Stimulated activated CD4-positive, alpha-beta T cell treated with anti-CD3 and anti-CD28 coated beads, Interleukin-1b, Interleukin-23, amount 100 ng/mL, for 48 hours (primary cell): ENCODE measurements around the gene PLPPR1.
"Not testable (repeated sequence)": the region's sequence is repeated elsewhere in the genome, so short reads cannot be mapped to it uniquely, and the experiment has no call there.

Source experiments
- DNase-seq: peaks from one replicate; pipeline ENCODE4 v3.0.0-alpha.2; 2020

The PLPPR1 gene

DNA sequence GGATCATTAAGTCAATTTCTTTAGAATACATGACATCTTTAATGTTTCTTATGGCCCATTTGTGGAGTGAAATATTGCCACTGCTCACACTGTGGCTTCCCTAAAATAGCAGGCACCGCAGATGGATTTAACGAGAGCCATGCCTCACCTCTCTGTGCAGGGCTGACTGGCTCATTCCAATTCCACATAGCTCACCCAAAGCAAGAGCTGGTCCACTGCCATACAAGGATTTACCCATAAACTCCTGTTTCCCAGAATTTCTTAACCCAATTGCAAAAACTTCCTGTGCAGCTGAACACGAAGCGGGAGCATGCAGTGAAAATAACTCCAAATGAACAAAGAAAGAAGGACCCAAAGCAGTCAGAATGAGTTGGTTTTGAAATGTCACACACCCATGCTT lies 196.7 kb downstream of the PLPPR1 start:
- no peak for DNase-seq

DNA sequence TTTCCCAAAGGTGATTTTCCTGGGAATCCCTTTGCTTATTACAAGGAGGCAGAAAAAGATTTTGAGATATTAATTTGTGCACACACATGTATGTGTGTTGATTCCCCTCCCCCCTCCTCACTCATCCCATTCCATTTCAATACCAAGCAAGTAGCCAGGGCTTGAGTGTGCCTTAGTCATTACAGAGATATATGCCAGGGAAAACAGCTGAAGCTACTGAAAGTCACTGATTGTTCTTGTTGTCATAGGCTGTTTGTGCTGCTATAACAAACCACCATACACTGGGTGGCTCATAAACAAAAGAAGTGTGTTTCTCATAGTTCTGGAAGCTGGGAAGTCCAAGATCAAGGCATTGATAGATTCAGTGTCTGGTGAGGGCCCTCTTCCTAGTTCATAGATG lies 197.6 kb downstream of the PLPPR1 start:
- no peak for DNase-seq

DNA sequence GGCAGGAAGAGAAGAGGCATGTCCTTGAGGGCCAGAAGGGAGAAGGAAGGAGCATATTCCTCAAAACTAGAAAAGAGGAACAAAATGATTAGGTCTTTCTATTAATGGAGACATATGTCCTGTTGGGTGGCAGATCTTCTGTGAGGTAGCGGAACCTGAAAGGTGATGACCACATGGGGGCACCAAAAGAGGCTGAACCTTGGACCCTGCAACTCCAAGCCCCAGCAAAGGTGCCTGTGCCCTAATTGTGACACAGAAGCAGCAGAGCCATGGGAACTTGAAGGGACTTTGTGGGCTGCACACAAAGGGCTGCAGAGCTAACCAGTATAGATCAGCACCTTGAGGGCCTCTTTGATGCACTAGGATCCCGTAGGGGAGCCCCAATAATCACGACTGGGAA lies 198.3 kb downstream of the PLPPR1 start:
- DNase-seq = no peak

DNA sequence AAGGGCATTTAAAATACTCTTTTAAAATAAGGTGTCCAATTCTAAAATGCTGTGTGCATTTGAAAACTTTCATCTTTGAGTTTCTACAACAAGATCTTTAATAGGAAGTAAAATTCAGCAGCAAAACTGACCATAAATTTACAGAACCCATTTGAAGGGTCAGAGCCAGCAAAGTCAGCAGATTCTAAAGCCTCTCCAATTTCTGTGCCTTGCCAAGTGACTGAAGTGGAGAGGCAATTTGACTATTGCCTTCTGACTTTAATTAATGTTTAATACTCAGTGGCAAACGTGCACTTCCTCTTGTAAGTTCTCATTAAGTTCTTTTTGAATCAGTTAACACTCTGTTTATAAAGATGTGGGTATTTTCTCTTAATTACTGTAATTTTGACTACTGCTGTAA lies 201.1 kb downstream of the PLPPR1 start:
- DNase-seq = no peak

DNA sequence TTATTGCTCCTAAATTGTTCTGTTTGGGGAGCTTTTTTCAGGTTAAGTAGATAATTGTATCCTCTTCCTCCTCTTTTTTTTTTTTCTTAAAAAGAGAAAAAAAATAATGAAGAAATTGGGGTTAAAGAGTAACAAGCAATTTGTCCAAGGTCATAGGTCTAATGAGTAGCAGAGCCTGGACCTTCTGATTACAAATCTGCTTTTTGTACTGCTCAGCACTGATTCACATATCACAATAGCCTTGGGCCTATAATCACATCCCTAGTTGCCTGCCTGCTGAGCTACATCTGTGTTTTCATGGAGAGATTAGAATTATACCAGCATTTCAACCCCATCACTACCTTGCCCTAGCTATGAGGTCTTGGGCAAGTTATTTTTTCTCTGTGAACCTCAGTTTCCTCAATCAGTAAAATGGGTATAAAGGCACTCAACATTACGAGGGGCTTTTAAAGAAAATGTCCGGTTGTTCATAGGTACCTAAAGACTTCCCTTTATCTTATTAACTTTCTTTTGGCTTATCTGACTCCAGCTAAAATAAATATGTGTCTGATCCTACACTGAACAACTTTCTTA lies 204.0 kb downstream of the PLPPR1 start:
- DNase-seq = no peak

DNA sequence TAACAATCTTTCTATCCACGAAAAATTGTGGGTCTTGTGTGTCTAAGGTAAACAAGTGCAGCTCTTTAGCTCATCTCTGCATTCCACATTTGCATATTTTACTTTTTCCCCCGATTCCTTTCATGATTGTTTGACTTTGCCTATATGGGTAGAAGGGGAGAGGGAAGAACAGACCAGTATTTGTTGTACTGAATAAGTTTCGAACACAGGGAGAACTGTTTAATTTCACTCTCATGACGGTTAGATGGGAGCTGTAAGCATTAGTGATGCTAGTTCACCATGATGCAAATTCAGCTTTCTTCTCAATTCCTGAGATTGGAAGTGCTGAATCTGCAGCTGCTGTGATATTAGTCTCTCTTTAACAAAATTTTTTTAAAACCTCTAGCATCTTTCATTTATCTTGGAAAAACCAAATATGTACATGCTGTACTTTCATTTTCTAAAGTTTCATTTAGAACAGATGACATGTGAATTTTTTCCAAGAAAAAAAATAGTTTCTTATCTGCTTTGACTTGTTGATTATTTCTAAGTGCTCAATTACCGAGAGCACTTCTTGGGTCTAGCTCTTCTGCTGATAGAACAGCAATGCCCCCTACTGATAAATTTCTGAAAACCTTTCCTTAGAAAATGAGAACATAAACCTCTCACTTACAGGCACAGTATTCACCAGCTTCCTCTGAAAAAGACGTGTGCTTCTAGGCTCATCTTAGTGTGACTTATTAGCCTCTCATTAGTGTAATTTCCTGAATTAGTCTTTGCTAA lies 206.8 kb downstream of the PLPPR1 start:
- DNase-seq = no peak

DNA sequence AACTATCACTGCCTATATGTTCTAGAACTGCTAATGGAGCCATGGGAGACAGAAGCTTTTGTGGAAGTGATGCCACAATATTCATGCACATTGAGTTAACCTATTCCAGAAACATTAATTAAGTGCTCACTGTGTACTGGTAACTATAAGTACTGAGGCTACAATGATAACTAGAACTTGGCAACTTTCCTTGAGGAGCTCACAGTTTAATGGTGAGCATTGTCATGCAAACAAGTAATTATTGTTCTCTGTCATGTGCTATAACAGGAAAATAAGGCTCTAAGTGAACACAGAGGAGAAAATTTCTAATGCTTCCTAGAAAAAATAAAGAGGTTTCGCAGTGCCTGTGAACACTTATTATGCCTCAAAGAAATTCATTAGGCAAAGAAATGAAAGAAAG lies 214.1 kb downstream of the PLPPR1 start:
- DNase-seq = no peak

DNA sequence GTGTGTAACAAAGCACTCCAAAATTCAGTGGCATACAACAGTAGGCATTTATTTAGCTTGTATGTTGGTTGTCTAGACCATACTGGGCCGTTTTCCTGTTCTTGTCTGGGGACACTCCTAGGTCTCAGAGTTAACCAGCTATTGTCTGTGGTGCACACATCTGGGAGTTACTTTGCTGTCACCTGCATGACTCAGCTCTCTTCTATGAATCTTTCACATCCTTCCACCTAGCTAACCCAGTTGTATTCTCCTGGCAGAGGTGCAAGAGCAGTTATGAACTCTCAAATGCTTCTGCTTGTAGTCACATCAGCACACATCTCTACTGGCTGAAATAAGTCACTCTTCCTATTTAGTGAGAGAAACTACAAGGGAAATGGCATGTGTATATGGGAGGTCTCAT lies 218.2 kb downstream of the PLPPR1 start:
- DNase-seq = no peak

DNA sequence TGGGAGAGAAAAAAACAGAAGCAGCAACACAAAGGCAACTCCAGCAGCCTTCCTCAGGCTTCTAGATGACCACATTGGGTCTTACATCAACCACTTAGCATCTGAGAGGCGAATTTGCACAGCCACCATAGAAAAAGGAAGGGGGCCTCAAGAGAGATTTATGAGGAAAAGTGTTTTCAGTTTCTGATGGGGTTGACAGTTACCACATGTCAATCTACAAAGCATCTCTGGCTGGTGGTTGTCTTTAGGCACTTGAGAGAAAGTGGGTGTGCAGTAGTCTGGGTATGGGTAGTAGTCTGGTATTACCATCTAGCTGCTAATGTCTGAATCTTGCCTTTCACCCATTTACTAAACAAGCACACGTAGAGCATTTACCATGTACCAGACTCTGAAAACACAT lies 218.8 kb downstream of the PLPPR1 start:
- DNase-seq = no peak

DNA sequence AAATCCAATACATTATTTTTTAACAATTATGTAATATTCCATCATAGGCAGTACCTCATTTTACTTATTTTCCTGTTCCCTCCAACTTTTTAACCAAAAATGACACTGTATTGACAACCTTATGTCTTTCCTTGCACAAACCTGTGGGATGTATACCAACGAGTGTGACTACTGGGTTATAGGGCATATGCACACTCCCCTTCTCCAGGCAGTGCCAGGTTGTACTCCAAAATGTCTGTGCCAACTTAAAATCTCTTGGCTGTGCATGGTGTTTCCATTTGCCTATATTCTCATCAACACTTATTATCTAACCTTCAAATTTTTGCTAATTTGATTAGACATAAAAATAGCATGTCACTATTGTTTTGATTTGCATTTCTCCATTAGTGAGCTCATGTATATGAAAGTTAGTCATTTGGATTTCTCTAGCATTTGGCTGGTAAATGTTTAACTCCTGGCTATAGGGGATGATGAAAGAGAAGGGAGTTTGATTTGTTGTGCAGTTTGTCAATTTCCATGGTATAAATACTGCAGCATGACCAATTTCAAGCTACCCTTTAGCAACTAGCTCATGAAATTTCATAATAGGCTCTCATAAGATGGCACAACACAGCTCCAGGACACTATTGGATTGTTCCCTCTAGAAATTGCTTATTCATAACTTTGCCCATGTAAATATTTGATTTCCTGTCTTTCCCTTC lies 226.4 kb downstream of the PLPPR1 start:
- DNase-seq = no peak

DNA sequence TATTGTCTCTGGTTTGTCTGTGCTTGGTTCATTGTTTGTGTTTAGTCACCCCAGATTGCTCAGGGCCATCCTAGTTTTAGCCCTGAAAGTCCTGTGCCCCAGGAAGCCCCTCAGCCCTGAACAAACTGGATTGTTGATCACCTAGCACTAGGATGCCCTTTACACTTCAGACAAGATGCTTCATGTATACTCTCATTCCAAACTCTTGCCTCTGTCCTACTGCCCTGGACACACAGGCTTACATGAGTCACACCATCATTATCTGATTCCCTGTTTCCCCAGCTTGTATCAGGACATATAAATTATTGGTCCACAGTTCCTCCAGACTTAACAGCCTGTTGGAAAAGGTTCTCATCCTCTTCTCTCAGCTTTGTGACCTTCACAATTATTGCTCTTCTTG lies 236.2 kb downstream of the PLPPR1 start:
- DNase-seq = no peak

DNA sequence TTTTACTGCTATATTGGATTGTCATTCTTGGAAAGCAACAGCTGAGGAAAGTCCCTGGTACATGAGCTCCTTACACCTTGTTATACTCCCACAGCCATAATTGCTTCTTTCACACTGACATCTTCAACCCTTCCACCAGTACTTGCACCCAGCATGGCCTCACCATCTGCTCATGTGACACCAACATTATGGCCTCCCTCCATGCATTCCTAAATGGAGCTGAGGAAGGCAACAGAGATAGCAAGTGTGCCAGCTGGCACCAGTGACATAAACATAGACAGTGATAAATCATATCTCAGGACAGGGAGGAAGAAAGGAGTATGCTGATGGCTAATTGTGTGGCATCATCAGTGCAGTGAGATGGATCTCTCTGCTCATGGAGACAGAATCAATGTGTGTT lies 236.7 kb downstream of the PLPPR1 start:
- DNase-seq = no peak

DNA sequence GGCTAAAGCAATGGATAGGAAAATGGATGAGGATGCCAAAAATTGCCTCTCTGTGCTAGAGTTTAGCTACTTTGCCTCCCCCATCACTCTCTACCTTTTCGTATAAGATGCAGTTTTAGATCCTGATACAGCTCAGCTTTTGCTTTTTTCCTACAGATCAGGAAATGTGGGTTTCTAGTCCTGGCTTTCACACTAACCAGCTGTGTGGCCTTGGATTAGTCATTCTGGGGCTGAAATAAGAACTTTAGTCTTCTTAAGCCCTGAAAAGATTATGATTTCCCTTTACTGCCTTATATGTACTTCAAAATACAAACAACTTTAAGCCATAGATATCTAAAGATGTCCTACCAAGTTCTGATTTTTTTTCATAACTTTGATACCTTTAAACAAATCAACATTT lies 239.9 kb downstream of the PLPPR1 start:
- no peak for DNase-seq

DNA sequence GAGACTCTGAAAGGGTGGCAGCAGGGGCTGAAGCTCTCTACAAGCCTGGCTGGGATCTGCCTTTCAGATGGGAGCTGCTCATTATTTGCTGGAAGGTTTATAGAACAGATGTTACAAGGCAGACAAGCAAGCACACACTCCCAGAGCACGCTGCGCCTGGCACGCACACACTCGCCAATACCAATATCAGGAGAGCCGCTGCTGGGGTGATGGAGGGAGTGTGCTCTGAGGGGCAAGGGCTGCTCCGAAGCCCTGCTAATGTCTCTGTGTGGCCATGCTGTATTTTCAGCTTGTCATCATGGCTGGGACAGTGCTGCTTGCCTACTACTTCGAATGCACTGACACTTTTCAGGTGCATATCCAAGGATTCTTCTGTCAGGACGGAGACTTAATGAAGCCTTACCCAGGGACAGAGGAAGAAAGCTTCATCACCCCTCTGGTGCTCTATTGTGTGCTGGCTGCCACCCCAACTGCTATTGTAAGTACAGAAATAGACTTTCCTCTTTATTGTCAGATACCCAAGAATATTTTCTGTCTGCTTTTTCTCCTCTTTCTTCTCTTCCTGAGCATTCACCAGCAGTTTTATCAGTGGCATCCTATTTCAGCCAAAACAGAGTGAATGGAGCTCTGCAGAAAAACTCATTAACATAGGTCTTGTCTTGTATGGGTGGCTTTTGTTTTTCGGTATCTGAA lies 241.2 kb downstream of the PLPPR1 start:
- DNase-seq = no peak

DNA sequence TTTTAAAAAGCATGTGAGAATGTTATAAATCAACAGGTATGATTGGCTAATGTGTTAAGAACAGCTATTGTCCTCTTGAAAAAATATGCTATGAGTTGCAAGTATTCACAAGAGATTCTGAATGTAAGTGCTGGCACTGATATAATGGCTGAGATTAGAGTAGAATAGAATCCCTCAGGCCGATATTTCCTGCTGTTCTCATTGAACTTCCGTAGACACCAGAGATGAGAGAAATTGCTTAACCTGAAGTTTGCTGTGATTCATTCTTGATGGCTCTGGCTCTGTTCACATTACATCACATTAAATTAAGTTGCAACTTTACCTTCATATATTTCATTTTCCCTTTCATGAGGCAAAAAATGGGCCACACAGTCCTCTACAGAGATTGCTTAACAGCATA lies 241.8 kb downstream of the PLPPR1 start:
- no peak for DNase-seq

DNA sequence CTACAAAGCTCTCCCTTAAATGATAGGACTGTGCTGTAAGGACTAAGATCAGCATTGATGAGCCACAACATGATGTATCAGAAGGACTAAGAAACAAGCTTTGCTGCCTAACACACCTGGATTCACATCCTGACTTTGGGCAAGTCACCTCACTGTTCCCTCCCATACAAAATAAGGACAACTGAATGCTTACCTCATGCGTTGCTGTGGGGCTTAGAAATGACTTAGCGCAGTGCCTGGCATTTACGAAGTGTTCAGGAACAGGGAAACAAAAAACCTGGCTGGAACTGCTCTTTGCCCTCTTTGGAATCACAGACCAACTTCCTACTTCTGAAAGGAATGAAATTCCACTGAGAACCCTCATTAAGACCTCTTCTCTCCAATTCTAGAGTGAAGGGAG lies 242.6 kb downstream of the PLPPR1 start:
- DNase-seq = no peak

DNA sequence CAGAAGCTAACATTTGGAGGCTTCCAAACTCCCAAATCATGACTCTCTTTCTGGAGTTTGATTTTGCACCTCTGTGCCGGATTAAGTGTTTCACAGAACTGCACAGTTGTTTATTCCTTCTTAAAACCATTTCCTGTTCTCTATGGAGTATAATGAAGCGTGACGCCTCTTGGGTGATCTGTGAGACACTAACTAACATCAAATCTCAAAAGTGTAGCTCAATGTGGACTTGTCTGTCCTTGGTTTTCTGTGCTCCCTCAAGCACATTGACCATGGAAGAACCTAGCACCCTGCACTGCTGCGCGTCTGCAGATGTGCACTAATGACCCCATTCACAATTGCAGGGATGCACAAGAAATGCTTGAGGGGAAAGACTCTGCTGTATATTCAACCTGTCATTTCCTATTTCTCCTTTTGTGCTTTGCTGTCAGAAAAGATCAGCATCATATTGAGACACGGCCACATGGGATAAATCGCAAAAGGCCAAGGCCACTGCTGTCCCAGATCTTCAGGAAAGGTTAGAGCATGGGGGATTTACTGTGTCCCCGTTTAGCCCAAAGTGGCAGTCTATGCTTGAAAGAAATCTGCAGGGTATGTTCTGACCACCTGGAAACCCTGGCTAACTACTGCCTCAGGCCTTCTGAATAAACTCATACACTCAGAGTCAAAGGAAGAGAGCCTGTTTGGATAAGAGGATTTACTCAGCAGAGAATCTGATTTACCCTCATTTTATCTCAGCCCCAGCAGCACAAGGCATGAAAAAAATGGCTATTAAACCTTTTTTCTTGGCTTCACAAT lies 246.6 kb downstream of the PLPPR1 start:
- DNase-seq = no peak

DNA sequence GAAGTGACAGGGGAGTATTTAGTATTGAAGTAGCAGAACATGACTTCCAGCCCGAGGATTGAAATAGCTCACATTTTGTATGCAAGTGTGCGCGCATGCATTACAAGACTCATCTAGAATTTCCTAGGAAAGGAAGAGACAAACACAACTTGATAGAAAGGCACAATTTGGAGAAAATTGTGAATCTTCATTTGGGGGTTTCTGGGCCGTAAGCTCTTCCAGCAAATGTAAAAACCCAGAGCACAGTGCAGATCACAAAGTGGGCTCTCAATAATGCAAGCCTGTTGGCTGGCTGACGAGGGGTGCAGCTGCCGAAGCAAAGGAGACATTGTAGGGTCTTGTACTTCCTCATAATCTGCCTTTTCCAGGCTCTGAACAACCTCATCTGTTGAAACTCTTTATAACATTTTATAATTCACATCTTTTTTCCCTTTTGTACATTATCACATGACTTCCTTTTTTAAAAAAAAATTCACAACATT lies 247.3 kb downstream of the PLPPR1 start:
- no peak for DNase-seq

DNA sequence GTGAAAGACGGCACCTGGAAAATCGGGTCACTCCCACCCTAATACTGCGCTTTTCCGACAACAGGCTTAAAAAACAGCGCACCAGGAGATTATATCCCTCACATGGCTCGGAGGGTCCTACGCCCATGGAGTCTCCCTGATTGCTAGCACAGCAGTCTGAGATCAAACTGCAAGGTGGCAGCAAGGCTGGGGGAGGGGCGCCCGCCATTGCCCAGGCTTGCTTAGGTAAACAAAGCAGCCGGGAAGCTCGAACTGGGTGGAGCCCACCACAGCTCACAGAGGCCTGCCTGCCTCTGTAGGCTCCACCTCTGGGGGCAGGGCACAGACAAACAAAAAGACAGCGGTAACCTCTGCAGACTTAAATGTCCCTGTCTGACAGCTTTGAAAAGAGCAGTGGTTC lies 262.5 kb downstream of the PLPPR1 start:
- DNase-seq = not testable (repeated sequence)

DNA sequence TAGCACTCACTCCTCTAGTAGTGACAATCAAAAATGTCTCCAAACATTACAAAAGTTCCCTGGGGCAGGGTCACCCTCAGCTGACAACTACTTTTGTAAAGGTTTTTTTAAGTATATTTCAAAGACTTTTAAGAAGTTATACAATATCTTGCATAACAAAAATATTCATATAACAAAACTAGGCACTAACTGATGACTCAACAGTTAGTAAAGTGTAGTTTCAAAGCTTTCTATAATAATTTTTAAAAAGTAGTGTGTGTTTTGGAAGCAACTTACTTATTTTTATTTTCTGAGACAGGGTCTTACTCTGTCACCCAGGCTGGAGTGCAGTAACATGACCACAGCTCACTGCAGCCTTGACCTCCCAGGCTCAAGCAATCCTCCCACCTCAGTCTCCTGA lies 271.4 kb downstream of the PLPPR1 start:
- no peak for DNase-seq

DNA sequence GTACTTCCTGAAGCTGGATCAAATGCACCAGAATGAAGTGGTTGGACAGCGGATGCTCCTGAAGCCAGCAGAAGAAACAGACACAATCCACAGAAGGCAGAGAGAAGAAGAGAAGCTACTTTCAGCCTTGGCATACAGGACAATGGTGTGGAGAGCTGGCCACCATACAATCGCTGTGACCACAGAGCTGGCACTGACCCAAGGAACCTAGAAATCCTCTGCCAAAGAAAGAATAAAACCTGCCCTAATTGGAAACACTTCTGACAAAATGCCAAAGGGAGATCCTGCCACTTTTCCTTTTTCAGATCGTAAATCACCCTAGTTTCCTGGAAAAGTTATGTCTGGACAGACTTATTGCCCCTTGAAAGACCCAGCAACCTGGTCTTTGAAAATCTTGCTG lies 278.5 kb downstream of the PLPPR1 start:
- no peak for DNase-seq

DNA sequence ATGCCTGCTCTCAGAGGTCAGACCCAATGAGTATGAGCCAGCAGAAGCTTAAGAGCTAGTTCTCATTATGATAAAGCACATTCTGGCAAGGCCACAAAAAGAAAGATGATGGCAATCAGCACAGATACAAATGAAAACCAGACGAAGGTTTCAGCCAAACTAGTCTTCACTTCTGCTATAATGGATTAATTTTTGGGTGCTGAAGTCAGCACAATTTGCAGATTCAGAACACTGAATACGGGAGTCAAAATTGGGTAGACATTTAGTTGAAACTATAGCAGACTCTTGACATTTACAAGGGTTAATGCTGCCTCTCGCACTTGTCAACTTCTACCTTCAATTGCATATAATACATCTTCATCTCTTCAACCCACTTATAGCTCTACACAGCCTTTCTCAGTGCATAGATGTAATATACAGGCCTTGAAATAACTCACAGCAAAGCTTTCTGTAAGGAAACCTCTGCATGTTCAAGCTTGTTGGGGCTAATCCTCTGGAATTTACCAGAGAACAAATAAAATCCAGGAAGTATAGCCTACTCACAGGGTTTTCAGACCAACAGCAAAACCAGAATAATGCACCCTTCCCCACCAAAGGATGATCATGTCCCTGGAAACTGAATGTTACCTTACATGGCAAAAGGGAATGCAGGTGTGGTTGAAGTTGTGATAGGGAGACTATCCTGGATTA lies 279.1 kb downstream of the PLPPR1 start:
- no peak for DNase-seq
